ENCODE results near the gene SLC26A2.

The SLC26A2 gene

DNA sequence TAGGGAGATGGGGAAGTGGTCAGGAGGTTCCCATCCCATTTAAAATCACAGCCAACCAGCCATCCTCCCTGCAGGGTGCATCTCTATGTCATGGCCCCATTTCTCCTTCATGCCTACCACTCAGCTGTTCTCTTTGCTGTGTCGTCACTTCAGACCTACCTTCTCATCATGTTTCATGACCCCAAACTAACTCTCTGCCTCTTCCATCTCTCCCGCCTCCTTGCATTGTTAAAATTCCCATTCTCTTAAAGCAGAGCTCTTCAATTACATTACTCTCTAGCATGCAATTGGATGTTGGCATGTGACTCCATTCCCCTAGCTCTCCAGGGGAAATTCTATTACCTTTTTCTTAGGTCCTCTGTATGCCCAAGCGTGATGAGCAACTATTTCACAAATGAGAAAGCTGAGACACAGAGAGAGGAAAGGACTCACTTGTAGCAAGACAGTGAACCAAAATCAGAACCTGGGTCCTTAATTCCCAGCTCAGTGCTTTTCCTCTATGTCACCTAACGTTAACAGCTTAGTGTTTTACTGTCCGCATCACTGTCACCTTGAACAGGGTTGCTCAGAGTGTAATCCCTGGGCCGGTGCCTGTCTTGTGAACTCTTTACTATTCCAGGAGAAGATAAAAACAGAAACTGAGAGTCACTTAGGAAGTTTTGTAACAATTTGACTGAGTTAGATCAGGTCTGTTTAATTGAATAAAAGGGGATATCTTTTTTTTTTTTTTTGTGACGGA, 44.1 kb upstream of the SLC26A2 start:
- no peaks in the 10 kb centered on the region for H3K27me3 ChIP-seq (ENCODE audit: insufficient read depth, low read length, poor library complexity)
- H2BK120ac ChIP-seq (ENCODE audit: low read depth, low read length), result no peak overlapping the region
- no peak overlapping the region for H2BK15ac ChIP-seq (replicated peaks; ENCODE audit: low read depth)
- no peaks in the 10 kb centered on the region for H3K36me3 ChIP-seq (ENCODE audit: control insufficient read depth, insufficient read depth, low read length)
- no peak overlapping the region for H3K4me2 ChIP-seq (ENCODE audit: low read length)
- no peak overlapping the region for H3K56ac ChIP-seq (ENCODE audit: low read length)
- H2BK5ac ChIP-seq (ENCODE audit: low read length), result no peak overlapping the region
- no peak overlapping the region for H3K4me3 ChIP-seq (ENCODE audit: low read length)
- no peak overlapping the region for H4K5ac ChIP-seq (ENCODE audit: low read length)
- no peaks in the 10 kb centered on the region for H3K4me1 ChIP-seq (ENCODE audit: control insufficient read depth, low read depth, low read length)
- no CpG with 5 or more reads among the region's 7 CpGs for WGBS (ENCODE audit: extremely low coverage, insufficient coverage, low lambda C conversion rate)
- no peak overlapping the region for H3K27ac ChIP-seq (ENCODE audit: low read depth, low read length)
- no peaks in the 10 kb centered on the region for H3K79me1 ChIP-seq (ENCODE audit: low read length)
- no peak overlapping the region for H2AK5ac ChIP-seq (ENCODE audit: low read length)
- no peaks in the 10 kb centered on the region for H3K79me2 ChIP-seq (ENCODE audit: control insufficient read depth, insufficient read depth, low read length)
- peak; percentile 51 for DNase-seq
- no peak overlapping the region for H3K18ac ChIP-seq (ENCODE audit: low read length)
- no peak overlapping the region for H3K23ac ChIP-seq (ENCODE audit: low read length)
- H3K4ac ChIP-seq (ENCODE audit: low read depth, low read length), result no peak overlapping the region
- no peak overlapping the region for H3K9ac ChIP-seq (ENCODE audit: low read length)
- H4K8ac ChIP-seq (ENCODE audit: low read depth, low read length), result no peak overlapping the region

DNA sequence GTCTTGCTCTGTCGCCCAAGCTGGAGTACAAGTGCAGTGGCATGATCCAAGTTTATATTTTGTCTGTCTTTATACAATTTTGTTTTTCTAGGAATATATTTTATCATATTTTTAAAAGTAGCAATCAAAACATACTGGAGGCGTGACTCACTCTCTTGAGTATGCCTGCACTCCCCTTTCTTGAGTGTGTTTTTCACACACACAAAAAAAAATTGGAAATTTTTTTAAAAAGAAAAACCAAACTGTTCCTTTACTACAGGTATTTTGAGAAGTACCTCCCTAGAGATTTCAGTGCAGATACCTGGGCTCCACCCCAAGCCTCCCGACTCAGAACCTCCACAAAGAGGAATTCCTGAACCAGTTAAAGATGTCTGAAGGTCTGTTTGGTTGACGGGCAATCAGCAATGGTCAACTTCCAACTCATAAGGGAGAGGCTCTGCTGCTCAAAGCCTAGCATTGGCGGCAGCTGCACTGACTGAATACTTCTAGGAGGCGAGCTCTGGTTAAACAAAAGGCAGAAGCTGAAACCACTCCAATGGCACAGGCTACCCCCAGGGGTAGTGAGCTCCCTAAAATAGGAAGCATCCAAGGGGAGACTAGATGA, 43.4 kb upstream of the SLC26A2 start:
- Histone ChIP-seq H4K5ac (ENCODE audit: low read length) (no peak overlapping the region), H2BK15ac (replicated peaks; ENCODE audit: low read depth) (no peak overlapping the region), H3K4ac (ENCODE audit: low read depth, low read length) (no peak overlapping the region), H2AK5ac (ENCODE audit: low read length) (no peak overlapping the region), H3K4me1 (ENCODE audit: control insufficient read depth, low read depth, low read length) (no peaks in the 10 kb centered on the region), H3K4me2 (ENCODE audit: low read length) (no peak overlapping the region), H3K18ac (ENCODE audit: low read length) (no peak overlapping the region), H4K8ac (ENCODE audit: low read depth, low read length) (no peak overlapping the region), H3K4me3 (ENCODE audit: low read length) (no peak overlapping the region), H3K36me3 (ENCODE audit: control insufficient read depth, insufficient read depth, low read length) (no peaks in the 10 kb centered on the region), H2BK5ac (ENCODE audit: low read length) (no peak overlapping the region), H3K9ac (ENCODE audit: low read length) (no peak overlapping the region), H3K79me1 (ENCODE audit: low read length) (no peaks in the 10 kb centered on the region), H3K79me2 (ENCODE audit: control insufficient read depth, insufficient read depth, low read length) (no peaks in the 10 kb centered on the region), H3K27me3 (ENCODE audit: insufficient read depth, low read length, poor library complexity) (no peaks in the 10 kb centered on the region), H2BK120ac (ENCODE audit: low read depth, low read length) (no peak overlapping the region), H3K23ac (ENCODE audit: low read length) (no peak overlapping the region), H3K27ac (ENCODE audit: low read depth, low read length) (no peak overlapping the region), H3K56ac (ENCODE audit: low read length) (no peak overlapping the region)
- no peak for DNase-seq
- no CpG with 5 or more reads among the region's 6 CpGs for WGBS (ENCODE audit: extremely low coverage, insufficient coverage, low lambda C conversion rate)

- Histone ChIP-seq H3K36me3 (ENCODE audit: control insufficient read depth, insufficient read depth, low read length) (no peaks in the 10 kb centered on the region), H2BK5ac (ENCODE audit: low read length) (no peak overlapping the region), H3K27ac (ENCODE audit: low read depth, low read length) (no peak overlapping the region), H2AK5ac (ENCODE audit: low read length) (no peak overlapping the region), H3K4me2 (ENCODE audit: low read length) (no peak overlapping the region), H3K4me1 (ENCODE audit: control insufficient read depth, low read depth, low read length) (no peaks in the 10 kb centered on the region), H3K27me3 (ENCODE audit: insufficient read depth, low read length, poor library complexity) (no peaks in the 10 kb centered on the region), H3K4ac (ENCODE audit: low read depth, low read length) (no peak overlapping the region), H3K23ac (ENCODE audit: low read length) (no peak overlapping the region), H4K8ac (ENCODE audit: low read depth, low read length) (no peak overlapping the region), H3K18ac (ENCODE audit: low read length) (no peak overlapping the region), H4K5ac (ENCODE audit: low read length) (no peak overlapping the region), H2BK120ac (ENCODE audit: low read depth, low read length) (no peak overlapping the region), H3K56ac (ENCODE audit: low read length) (no peak overlapping the region), H2BK15ac (replicated peaks; ENCODE audit: low read depth) (no peak overlapping the region), H3K79me2 (ENCODE audit: control insufficient read depth, insufficient read depth, low read length) (no peaks in the 10 kb centered on the region), H3K9ac (ENCODE audit: low read length) (no peak overlapping the region), H3K4me3 (ENCODE audit: low read length) (no peak overlapping the region), H3K79me1 (ENCODE audit: low read length) (no peaks in the 10 kb centered on the region)
- WGBS (ENCODE audit: extremely low coverage, insufficient coverage, low lambda C conversion rate), result no CpG with 5 or more reads among the region's 3 CpGs
- no peak for DNase-seq
Measured at GRCh38 chr5:149921597-149921996, 39.0 kb upstream of the SLC26A2 start.

- H2BK5ac ChIP-seq (ENCODE audit: low read length), result no peak overlapping the region
- no peak overlapping the region for H4K8ac ChIP-seq (ENCODE audit: low read depth, low read length)
- no peaks in the 10 kb centered on the region for H3K4me1 ChIP-seq (ENCODE audit: control insufficient read depth, low read depth, low read length)
- H3K4ac ChIP-seq (ENCODE audit: low read depth, low read length), result no peak overlapping the region
- H3K18ac ChIP-seq (ENCODE audit: low read length), result no peak overlapping the region
- H2BK15ac ChIP-seq (replicated peaks; ENCODE audit: low read depth), result no peak overlapping the region
- no peak overlapping the region for H3K9ac ChIP-seq (ENCODE audit: low read length)
- WGBS (ENCODE audit: extremely low coverage, insufficient coverage, low lambda C conversion rate), result no CpG with 5 or more reads among the region's 6 CpGs
- no peak overlapping the region for H2AK5ac ChIP-seq (ENCODE audit: low read length)
- no peaks in the 10 kb centered on the region for H3K36me3 ChIP-seq (ENCODE audit: control insufficient read depth, insufficient read depth, low read length)
- no peaks in the 10 kb centered on the region for H3K79me1 ChIP-seq (ENCODE audit: low read length)
- H3K23ac ChIP-seq (ENCODE audit: low read length), result no peak overlapping the region
- no peak overlapping the region for H4K5ac ChIP-seq (ENCODE audit: low read length)
- DNase-seq, result no peak
- H3K4me3 ChIP-seq (ENCODE audit: low read length), result no peak overlapping the region
- no peak overlapping the region for H2BK120ac ChIP-seq (ENCODE audit: low read depth, low read length)
- H3K56ac ChIP-seq (ENCODE audit: low read length), result no peak overlapping the region
- H3K27ac ChIP-seq (ENCODE audit: low read depth, low read length), result no peak overlapping the region
- no peaks in the 10 kb centered on the region for H3K27me3 ChIP-seq (ENCODE audit: insufficient read depth, low read length, poor library complexity)
- no peak overlapping the region for H3K4me2 ChIP-seq (ENCODE audit: low read length)
- H3K79me2 ChIP-seq (ENCODE audit: control insufficient read depth, insufficient read depth, low read length), result no peaks in the 10 kb centered on the region
Measured at GRCh38 chr5:149922950-149923349, 37.6 kb upstream of the SLC26A2 start.

- H2AK5ac ChIP-seq (ENCODE audit: low read length), result no peak overlapping the region
- no peaks in the 10 kb centered on the region for H3K4me1 ChIP-seq (ENCODE audit: control insufficient read depth, low read depth, low read length)
- no peak for DNase-seq
- H3K56ac ChIP-seq (ENCODE audit: low read length), result no peak overlapping the region
- no peak overlapping the region for H3K4me3 ChIP-seq (ENCODE audit: low read length)
- H2BK5ac ChIP-seq (ENCODE audit: low read length), result no peak overlapping the region
- no peak overlapping the region for H2BK120ac ChIP-seq (ENCODE audit: low read depth, low read length)
- no peak overlapping the region for H3K9ac ChIP-seq (ENCODE audit: low read length)
- no peak overlapping the region for H3K23ac ChIP-seq (ENCODE audit: low read length)
- no peaks in the 10 kb centered on the region for H3K27me3 ChIP-seq (ENCODE audit: insufficient read depth, low read length, poor library complexity)
- no peak overlapping the region for H3K18ac ChIP-seq (ENCODE audit: low read length)
- H3K36me3 ChIP-seq (ENCODE audit: control insufficient read depth, insufficient read depth, low read length), result no peaks in the 10 kb centered on the region
- H3K4ac ChIP-seq (ENCODE audit: low read depth, low read length), result no peak overlapping the region
- H3K27ac ChIP-seq (ENCODE audit: low read depth, low read length), result no peak overlapping the region
- no peak overlapping the region for H3K4me2 ChIP-seq (ENCODE audit: low read length)
- H4K5ac ChIP-seq (ENCODE audit: low read length), result no peak overlapping the region
- H2BK15ac ChIP-seq (replicated peaks; ENCODE audit: low read depth), result no peak overlapping the region
- no peak overlapping the region for H4K8ac ChIP-seq (ENCODE audit: low read depth, low read length)
- no peaks in the 10 kb centered on the region for H3K79me2 ChIP-seq (ENCODE audit: control insufficient read depth, insufficient read depth, low read length)
- 100% methylated on average over 1 of the region's 5 CpGs for WGBS (ENCODE audit: extremely low coverage, insufficient coverage, low lambda C conversion rate)
- H3K79me1 ChIP-seq (ENCODE audit: low read length), result no peaks in the 10 kb centered on the region
Measured at GRCh38 chr5:149924486-149924885, 36.1 kb upstream of the SLC26A2 start.

Measured in mesendoderm (in vitro differentiated cells).